IPS-NIHi7 (cell line): ENCODE results near the gene CLEC12A.

Source experiments
- DNase-seq: peaks from one replicate; pipeline ENCODE4 v3.0.0; 2012; ENCODE audit warnings: mixed read lengths; ENCODE audit errors: extremely low spot score

CLEC12A gene

GRCh38 chr12:10033783-10034545 lies 62.8 kb downstream of the CLEC12A start:
- DNase-seq: no peak
